Upper lobe of left lung (tissue), 4 donors: Measurements from ENCODE around the gene TMEM131L.

Experiments
- CTCF ChIP-seq, 6 experiments: fragments of 450-650 bp in 4 of 6; fragments of 200-600 bp in 2 of 6; sonication (generic) in 2 of 6; IDR thresholded peaks; one replicate each; pipeline ENCODE4 v1.5.1; 2016 to 2019; ENCODE audit warnings: antibody characterized with exemption in 6 of 6
- EP300 ChIP-seq, 4 donors: sonication (generic); formaldehyde crosslinking; IDR thresholded peaks; one replicate each; pipeline ENCODE4 v1.5.1; 2017; ENCODE audit warnings: antibody characterized with exemption in 4 of 4, control low read depth in 2 of 4
- POLR2A ChIP-seq, 4 donors: fragments of 450-650 bp; IDR thresholded peaks; one replicate each; pipeline ENCODE4 v1.5.1; 2016 to 2017; ENCODE audit warnings: antibody characterized with exemption in 4 of 4, mild to moderate bottlenecking in 2 of 4
- POLR2AphosphoS5 ChIP-seq, 2 donors: sonication (generic); formaldehyde crosslinking; IDR thresholded peaks; one replicate each; pipeline ENCODE4 v1.5.1; 2017; ENCODE audit warnings: antibody characterized with exemption in 2 of 2

- TF ChIP-seq POLR2A (IDR thresholded peaks at IDR 0.05) (no peak), CTCF (IDR thresholded peaks at IDR 0.05) (no peak), POLR2AphosphoS5 (IDR thresholded peaks at IDR 0.05) (no peak), EP300 (IDR thresholded peaks at IDR 0.05) (no peak)
Measured at GRCh38 chr4:153669838-153670237, 203.7 kb downstream of the TMEM131L start.
